ENCODE data around the gene NDUFB10.
A peak's percentile ranks its signal among the peaks of the same experiment; 100 is the strongest.

NDUFB10 gene

DNA sequence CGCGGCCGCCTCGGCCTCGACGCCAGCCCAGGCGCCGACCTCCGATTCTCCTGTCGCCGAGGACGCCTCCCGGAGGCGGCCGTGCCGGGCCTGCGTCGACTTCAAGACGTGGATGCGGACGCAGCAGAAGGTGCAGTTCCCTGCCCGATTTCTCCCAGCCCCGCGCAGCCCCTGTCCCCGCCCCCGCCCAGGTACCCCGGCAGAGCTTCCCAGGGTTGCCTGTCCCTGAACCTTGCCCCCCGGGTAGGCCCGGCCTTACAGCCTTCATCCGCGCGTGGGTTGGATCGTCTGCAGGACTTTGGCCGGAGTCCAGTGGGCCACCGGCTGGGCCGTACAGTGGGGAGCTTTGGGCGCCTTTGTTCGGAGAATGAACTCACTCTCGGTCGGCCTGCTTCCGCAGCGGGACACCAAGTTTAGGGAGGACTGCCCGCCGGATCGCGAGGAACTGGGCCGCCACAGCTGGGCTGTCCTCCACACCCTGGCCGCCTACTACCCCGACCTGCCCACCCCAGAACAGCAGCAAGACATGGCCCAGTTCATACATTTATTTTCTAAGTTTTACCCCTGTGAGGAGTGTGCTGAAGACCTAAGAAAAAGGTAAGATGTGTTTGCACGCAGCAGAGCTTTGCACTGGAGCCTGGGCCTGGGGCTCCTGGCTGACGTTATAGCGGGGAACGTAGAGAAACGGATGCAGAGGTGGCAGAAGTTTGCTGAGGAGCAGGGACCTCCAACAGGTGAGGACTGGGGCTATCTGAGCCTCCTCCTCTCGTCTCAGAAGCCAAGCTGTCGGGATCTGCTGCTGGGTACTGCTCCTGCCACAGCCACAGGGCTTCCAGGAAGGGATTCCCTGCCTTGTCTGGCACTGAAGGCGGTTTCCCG lies 25.2 kb downstream of the NDUFB10 start:
- peaks cover 14% of the 10 kb centered on the region for H3K27me3 ChIP-seq (ENCODE audit: insufficient read depth, low read length, poor library complexity)
- peaks cover 24% of the 10 kb centered on the region for H3K4me1 ChIP-seq (ENCODE audit: insufficient read depth, low read length)
- H3K4me3 ChIP-seq (ENCODE audit: low read depth in 1 of 2, low read length in 2 of 2): peak overlapping the region; percentile 84 to 88; a peak in 3 of 4 replicates
- H3K27ac ChIP-seq (ENCODE audit: low read length): peak overlapping the region; percentile 75
- ATAC-seq (ENCODE audit: insufficient read depth, low read depth): peak; percentile 35
- H3K4me2 ChIP-seq (ENCODE audit: insufficient read depth, low read length): peak overlapping the region; percentile 100
- peaks cover 4% of the 10 kb centered on the region; the same call in 1 of the 2 replicates for H4K20me1 ChIP-seq (ENCODE audit: insufficient read depth, low read length)
- H3K79me2 ChIP-seq (ENCODE audit: insufficient read depth, low read length): peaks cover 18% of the 10 kb centered on the region
- H3K9me3 ChIP-seq (ENCODE audit: insufficient read depth, low read length, severe bottlenecking): no peaks in the 10 kb centered on the region
- H3K9ac ChIP-seq (ENCODE audit: low read depth, low read length): peak overlapping the region; percentile 93
- H2AFZ ChIP-seq (ENCODE audit: low read depth, low read length): peak overlapping the region; percentile 99
- no peak for DNase-seq
- TF ChIP-seq EZH2 (IDR thresholded peaks at IDR 0.05; ENCODE audit: borderline replicate concordance, low read depth, low read length, severe bottlenecking): no peak
- TF ChIP-seq, protein P1, sequence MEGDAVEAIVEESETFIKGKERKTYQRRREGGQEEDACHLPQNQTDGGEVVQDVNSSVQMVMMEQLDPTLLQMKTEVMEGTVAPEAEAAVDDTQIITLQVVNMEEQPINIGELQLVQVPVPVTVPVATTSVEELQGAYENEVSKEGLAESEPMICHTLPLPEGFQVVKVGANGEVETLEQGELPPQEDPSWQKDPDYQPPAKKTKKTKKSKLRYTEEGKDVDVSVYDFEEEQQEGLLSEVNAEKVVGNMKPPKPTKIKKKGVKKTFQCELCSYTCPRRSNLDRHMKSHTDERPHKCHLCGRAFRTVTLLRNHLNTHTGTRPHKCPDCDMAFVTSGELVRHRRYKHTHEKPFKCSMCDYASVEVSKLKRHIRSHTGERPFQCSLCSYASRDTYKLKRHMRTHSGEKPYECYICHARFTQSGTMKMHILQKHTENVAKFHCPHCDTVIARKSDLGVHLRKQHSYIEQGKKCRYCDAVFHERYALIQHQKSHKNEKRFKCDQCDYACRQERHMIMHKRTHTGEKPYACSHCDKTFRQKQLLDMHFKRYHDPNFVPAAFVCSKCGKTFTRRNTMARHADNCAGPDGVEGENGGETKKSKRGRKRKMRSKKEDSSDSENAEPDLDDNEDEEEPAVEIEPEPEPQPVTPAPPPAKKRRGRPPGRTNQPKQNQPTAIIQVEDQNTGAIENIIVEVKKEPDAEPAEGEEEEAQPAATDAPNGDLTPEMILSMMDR (IDR thresholded peaks at IDR 0.05; ENCODE audit: borderline replicate concordance, extremely low read depth, low read length, poor library complexity, severe bottlenecking): no peak
- H3K36me3 ChIP-seq (ENCODE audit: insufficient read depth, low read length): peaks cover 16% of the 10 kb centered on the region

DNA sequence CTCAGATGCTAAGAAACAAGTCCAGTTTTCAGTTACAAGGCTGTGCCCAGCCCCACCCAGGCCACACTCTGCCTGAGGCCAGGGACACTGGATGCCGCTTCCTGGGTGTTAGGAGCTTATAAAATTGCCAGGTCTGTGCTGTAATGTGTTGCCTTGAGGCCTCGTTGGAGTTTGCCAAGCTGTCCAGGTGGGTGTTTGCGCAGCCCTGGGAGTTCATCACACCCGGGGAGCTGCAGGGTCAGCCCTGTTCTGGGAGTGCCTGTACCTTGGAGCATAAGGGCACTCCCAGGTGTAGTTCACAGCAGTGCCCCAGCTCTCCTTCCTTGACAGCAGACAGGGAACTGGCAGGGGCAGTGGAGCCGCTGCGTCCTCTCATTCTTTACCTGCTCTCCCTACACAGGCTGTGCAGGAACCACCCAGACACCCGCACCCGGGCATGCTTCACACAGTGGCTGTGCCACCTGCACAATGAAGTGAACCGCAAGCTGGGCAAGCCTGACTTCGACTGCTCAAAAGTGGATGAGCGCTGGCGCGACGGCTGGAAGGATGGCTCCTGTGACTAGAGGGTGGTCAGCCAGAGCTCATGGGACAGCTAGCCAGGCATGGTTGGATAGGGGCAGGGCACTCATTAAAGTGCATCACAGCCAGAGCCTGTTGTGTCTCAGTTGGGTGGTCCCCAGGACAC lies 26.3 kb downstream of the NDUFB10 start:
- 0 out of 2 replicates have a peak, but pooled peaks cover 4% of the 10 kb centered on the region for H4K20me1 ChIP-seq (ENCODE audit: insufficient read depth, low read length)
- peak overlapping the region in 1 of 2 experiments; percentile 88; a peak in 1 of 4 replicates for H3K4me3 ChIP-seq (ENCODE audit: low read depth in 1 of 2, low read length in 2 of 2)
- peaks cover 14% of the 10 kb centered on the region for H3K27me3 ChIP-seq (ENCODE audit: insufficient read depth, low read length, poor library complexity)
- H3K4me2 ChIP-seq (ENCODE audit: insufficient read depth, low read length): peak overlapping the region; percentile 100
- H3K9me3 ChIP-seq (ENCODE audit: insufficient read depth, low read length, severe bottlenecking): no peaks in the 10 kb centered on the region
- peaks cover 24% of the 10 kb centered on the region for H3K4me1 ChIP-seq (ENCODE audit: insufficient read depth, low read length)
- ATAC-seq (ENCODE audit: insufficient read depth, low read depth): no peak
- no peak for TF ChIP-seq EZH2 (IDR thresholded peaks at IDR 0.05; ENCODE audit: borderline replicate concordance, low read depth, low read length, severe bottlenecking)
- TF ChIP-seq, protein P1 (IDR thresholded peaks at IDR 0.05; ENCODE audit: borderline replicate concordance, extremely low read depth, low read length, poor library complexity, severe bottlenecking): no peak
- H3K27ac ChIP-seq (ENCODE audit: low read length): no peak overlapping the region
- H3K79me2 ChIP-seq (ENCODE audit: insufficient read depth, low read length): peaks cover 18% of the 10 kb centered on the region
- H3K9ac ChIP-seq (ENCODE audit: low read depth, low read length): peak overlapping the region; percentile 93
- peaks cover 16% of the 10 kb centered on the region for H3K36me3 ChIP-seq (ENCODE audit: insufficient read depth, low read length)
- DNase-seq: no peak
- H2AFZ ChIP-seq (ENCODE audit: low read depth, low read length): no peak overlapping the region

DNA sequence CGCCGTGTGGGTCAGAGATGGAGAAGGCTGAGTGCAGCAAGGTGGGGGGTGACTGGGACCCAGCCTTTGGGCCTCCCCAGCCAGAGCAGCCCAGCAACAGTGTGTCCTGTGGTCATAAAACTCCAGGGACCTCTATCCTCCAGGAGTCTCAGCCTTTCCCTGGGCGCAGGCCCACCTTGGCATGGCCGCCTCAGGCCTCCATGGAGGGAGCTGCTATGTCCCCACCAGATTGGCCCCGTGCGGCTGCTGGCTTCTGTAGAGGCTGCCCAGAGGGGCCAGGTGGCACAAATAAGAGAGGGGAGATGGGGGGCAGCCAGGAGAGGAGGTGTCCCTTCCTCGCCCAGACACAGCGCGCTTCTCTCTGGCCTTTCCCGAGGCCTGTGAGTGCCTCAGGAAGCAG lies 27.9 kb downstream of the NDUFB10 start:
- H3K27ac ChIP-seq (ENCODE audit: low read length): no peak overlapping the region
- no peaks in the 10 kb centered on the region for H3K9me3 ChIP-seq (ENCODE audit: insufficient read depth, low read length, severe bottlenecking)
- H3K9ac ChIP-seq (ENCODE audit: low read depth, low read length): no peak overlapping the region
- DNase-seq (no peak), ATAC-seq (ENCODE audit: insufficient read depth, low read depth) (no peak)
- H3K4me1 ChIP-seq (ENCODE audit: insufficient read depth, low read length): peaks cover 24% of the 10 kb centered on the region
- H3K4me3 ChIP-seq (ENCODE audit: low read depth in 1 of 2, low read length in 2 of 2): no peak overlapping the region
- H3K79me2 ChIP-seq (ENCODE audit: insufficient read depth, low read length): peaks cover 18% of the 10 kb centered on the region
- TF ChIP-seq, protein P1 (IDR thresholded peaks at IDR 0.05; ENCODE audit: borderline replicate concordance, extremely low read depth, low read length, poor library complexity, severe bottlenecking): no peak
- TF ChIP-seq EZH2 (IDR thresholded peaks at IDR 0.05; ENCODE audit: borderline replicate concordance, low read depth, low read length, severe bottlenecking): no peak
- no peak overlapping the region for H3K4me2 ChIP-seq (ENCODE audit: insufficient read depth, low read length)
- H2AFZ ChIP-seq (ENCODE audit: low read depth, low read length): no peak overlapping the region
- no peaks in the 10 kb centered on the region for H4K20me1 ChIP-seq (ENCODE audit: insufficient read depth, low read length)
- peaks cover 12% of the 10 kb centered on the region for H3K27me3 ChIP-seq (ENCODE audit: insufficient read depth, low read length, poor library complexity)
- peaks cover 16% of the 10 kb centered on the region for H3K36me3 ChIP-seq (ENCODE audit: insufficient read depth, low read length)
